RWPE1 (cell line): Measurements from ENCODE around the gene ABCC4.

ENCODE experiments used
- CTCF ChIA-PET: fragments of 350-600 bp; sonication (Branson Sonifier 250); formaldehyde crosslinking; extraction: SDS; loops from one replicate; lab custom pipeline; 2021; lab: Yijun Ruan, JAX
- POLR2A ChIA-PET: fragments of 400-600 bp; formaldehyde crosslinking; extraction: SDS; loops from one replicate; lab custom pipeline; 2020; ENCODE audit warnings: antibody characterized with exemption; ENCODE audit not compliant: low non-redundant PET; lab: Yijun Ruan, JAX
- DNase-seq: peaks from one replicate; pipeline ENCODE4 v3.0.0; 2012; ENCODE audit warnings: low spot score
- H3K27ac ChIP-seq: fragments of 450-650 bp; 2 replicates; pipeline ENCODE4 v1.5.1; 2017
- TF ChIP-seq, protein P1 (sequence below): fragments of 450-650 bp; conservative IDR thresholded peaks from 2 replicates; pipeline ENCODE4 v1.5.1; 2017; ENCODE audit warnings: low read depth, mild to moderate bottlenecking

Gene ABCC4

DNA sequence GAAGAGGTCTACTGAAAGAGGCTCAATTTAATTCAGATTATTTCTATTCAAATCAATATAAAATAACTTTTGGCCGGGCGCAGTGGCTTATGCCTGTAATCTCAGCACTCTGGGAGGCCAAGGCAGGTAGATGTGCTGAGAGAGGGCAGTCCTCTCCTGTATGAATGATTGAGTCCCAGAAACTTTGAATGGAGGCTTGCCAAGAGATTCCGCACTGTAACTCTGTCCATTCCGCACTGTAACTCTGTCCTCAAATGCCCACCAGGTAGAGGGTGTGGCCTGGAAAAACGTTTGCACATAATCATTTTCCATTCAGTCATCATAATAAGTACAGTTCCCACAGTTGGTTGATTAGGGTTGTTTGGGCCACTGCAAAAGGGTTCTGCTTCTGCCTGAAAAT is 314.2 kb downstream of the ABCC4 start:
- no peak for DNase-seq
- no peak overlapping the region for H3K27ac ChIP-seq
- ChIA-PET CTCF (no interaction called here), POLR2A (no interaction called here)
- TF ChIP-seq, protein P1, sequence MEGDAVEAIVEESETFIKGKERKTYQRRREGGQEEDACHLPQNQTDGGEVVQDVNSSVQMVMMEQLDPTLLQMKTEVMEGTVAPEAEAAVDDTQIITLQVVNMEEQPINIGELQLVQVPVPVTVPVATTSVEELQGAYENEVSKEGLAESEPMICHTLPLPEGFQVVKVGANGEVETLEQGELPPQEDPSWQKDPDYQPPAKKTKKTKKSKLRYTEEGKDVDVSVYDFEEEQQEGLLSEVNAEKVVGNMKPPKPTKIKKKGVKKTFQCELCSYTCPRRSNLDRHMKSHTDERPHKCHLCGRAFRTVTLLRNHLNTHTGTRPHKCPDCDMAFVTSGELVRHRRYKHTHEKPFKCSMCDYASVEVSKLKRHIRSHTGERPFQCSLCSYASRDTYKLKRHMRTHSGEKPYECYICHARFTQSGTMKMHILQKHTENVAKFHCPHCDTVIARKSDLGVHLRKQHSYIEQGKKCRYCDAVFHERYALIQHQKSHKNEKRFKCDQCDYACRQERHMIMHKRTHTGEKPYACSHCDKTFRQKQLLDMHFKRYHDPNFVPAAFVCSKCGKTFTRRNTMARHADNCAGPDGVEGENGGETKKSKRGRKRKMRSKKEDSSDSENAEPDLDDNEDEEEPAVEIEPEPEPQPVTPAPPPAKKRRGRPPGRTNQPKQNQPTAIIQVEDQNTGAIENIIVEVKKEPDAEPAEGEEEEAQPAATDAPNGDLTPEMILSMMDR = no peak

DNA sequence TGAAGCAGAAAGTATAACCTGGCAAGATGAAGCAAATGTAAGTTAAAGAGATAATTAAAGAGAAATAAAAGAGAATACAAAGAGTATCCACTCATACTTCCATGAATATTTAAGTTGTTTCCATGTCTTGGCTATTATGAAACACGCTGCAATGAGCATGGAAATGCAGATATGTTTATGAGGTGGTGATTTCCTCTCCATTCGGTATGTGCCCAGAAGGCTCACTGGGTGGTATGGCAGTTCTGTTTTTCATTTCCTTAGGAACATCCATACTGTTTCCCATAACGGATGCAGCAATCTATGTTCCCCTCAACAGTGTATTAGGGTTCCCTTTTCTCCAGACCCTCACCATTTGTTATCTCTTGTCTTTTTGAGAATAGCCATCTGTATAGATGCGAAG is 316.3 kb downstream of the ABCC4 start:
- no peak overlapping the region for H3K27ac ChIP-seq
- CTCF ChIA-PET = no interaction called here
- TF ChIP-seq, protein P1 = no peak

DNA sequence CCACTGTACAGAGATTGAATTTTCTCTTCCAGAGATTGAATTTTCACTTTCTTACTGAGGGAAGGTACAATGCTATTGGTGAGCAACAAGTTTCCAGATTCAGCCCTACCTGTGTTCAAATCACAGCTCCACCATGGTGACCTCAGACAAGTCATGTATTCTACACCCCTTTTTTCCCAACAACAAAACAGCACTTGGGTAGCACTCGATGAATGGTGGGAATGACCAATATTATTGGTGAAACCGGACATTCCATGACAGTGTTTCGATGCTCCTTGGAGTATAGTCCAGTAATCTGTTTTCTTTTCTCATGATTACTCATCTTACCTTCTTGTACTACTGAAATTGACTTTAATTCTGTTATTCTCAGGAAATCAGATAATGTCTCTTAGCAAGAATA is 322.7 kb downstream of the ABCC4 start:
- TF ChIP-seq, protein P1 = no peak
- POLR2A ChIA-PET = no interaction called here
- CTCF ChIA-PET = no interaction called here
- H3K27ac ChIP-seq = no peak overlapping the region
- DNase-seq = no peak

More for the DNA sequence above, 316.3 kb downstream of the ABCC4 start:
- no peak for DNase-seq
- POLR2A ChIA-PET = no interaction called here

DNA sequence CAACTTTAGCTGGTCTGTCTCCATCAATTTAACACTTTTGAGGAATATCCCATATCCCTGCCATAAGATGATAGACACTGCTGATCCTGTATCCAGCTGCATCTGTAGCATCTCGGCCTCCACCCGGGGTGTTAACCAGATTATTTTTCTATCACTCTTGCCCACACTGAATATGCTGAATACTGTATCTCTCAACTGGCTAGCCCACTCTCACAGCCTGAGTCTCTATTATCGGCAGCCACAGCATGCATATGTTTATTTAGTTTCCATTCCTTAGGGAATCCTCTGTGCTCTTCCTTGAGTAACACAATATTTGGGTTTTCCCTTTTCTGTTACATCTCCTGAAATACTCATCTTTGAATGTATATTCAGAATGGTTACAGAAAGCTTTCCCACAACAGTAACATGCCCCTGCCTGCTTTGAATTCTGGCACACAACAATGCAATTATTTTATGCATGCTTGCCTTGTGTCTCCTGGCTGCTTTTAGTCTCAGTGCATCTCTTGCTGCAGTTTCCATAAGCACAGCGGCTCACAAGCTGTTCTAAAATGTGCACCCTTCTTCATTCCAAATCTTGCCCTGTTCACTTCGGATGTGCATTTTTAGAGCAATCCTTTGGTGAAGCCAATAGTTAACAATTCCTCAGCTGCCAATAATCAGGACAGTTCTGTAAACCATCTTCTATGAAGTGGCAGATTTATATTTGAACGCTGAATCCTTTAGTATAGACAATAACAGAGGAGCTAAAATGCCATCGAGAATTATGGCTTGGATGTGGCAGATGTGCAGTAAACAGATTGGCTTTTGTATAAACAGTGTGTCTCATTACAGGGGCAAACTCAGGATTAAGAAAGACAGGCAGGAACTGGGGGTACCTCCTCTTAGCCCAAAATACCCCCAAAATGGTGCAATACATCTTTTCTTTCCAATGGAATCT is 327.0 kb downstream of the ABCC4 start:
- TF ChIP-seq, protein P1 = no peak
- H3K27ac ChIP-seq = no peak overlapping the region
- POLR2A ChIA-PET = no interaction called here
- DNase-seq = no peak
- CTCF ChIA-PET = no interaction called here

DNA sequence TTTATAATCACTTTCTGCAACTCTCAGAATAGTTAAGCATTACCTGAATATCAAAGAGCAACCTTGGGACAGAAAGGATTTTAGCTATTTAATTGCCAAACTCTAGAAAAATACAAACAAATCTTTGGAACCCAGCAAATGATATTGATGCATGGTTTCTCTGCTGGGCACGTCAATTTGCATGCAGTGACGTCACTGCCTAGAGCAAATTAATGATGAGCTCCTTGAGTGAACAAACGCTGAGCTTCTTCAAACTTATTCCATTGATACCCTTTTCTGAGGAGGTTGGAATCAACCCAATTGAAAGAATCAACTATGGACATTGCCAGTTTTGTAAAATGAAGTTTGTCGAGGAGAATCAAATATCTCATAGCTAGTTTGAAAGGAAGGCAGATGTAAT is 329.0 kb downstream of the ABCC4 start:
- H3K27ac ChIP-seq = no peak overlapping the region
- TF ChIP-seq, protein P1 = no peak
- ChIA-PET POLR2A (no interaction called here), CTCF (interaction anchor here (0.5 to 0.7 kb wide), 2 partner anchors 27 to 432 kb away, joined by 3 to 4 read pairs; no protein-coding TSS in a partner anchor)
- no peak for DNase-seq
